GM19468 (cell line): ENCODE data around the gene SEC22C.

Source experiments
- ATAC-seq: cut with Tn5 transposase; IDR thresholded peaks from one replicate; pipeline ENCODE4 v1.9.1; 2021; ENCODE audit warnings: mild to moderate bottlenecking, moderate library complexity, moderate number of reproducible peaks; ENCODE audit not compliant: unreplicated experiment; ENCODE audit errors: extremely low read depth

SEC22C gene

GRCh38 chr3:42539871-42540714 is 41.7 kb downstream of the SEC22C start:
- ATAC-seq = no peak

DNA sequence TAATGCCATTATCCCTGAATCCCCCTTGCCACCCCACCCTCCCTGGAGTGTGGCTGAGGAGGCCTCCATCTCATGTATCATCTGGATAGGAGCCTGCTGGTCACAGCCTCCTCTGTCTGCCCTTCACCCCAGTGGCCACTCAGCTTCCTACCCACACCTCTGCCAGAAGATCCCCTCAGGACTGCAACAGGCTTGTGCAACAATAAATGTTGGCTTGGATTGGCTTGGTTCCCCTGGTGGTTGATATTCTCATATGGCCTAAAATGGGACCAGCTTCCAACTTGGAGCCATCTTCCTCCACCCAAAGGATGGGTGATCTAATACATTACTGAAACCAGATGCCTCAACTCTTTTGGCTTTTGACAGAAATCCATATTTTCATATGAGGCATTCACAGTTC is 44.4 kb downstream of the SEC22C start:
- ATAC-seq = no peak

DNA sequence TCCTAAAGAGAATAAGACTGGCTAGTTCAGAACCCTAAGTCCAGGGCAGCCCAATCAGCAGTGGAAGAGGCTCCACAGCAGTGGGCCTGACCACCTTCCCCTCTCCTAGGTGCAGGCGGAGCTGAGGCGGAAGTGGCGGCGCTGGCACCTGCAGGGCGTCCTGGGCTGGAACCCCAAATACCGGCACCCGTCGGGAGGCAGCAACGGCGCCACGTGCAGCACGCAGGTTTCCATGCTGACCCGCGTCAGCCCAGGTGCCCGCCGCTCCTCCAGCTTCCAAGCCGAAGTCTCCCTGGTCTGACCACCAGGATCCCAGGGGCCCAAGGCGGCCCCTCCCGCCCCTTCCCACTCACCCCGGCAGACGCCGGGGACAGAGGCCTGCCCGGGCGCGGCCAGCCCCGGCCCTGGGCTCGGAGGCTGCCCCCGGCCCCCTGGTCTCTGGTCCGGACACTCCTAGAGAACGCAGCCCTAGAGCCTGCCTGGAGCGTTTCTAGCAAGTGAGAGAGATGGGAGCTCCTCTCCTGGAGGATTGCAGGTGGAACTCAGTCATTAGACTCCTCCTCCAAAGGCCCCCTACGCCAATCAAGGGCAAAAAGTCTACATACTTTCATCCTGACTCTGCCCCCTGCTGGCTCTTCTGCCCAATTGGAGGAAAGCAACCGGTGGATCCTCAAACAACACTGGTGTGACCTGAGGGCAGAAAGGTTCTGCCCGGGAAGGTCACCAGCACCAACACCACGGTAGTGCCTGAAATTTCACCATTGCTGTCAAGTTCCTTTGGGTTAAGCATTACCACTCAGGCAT is 45.6 kb downstream of the SEC22C start:
- ATAC-seq = no peak

DNA sequence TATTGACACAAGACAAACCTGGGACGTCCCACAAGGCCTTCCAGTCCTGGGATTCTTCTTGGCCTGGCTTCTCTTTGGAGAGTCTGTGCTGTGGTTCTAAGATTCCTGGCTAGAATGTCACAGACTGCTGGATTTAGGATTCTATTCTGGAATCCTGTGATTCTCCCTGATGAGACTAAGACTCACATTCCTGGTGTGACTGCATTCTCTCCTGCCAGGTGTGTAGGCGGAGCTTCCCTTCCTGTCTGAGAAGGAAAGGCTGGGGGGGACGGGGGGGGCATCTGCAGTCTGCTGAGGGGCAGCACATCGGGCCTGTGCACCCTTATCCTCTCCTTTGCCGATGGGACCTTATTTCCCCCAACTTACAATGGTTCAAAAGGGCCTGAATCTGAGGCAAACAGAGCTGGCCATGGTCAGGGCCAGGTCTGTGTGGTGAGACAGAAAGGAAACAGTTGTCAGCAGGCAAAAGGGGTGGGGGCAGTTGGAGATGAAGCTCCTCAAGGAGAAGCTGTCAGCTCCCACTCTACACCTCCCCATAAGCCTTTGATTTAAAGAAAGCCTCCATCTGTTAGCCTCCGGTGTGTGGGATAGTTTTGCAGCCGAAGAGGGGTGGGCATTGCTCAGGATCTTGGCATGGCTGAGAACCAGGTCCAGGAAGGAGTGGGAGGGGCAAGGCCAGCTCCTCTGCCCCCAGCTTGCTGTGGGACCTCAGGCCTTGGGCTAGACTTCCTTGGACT is 48.4 kb downstream of the SEC22C start:
- ATAC-seq = no peak

GRCh38 chr3:42532229-42532628 is 49.5 kb downstream of the SEC22C start:
- no peak for ATAC-seq

- no peak for ATAC-seq
Measured at GRCh38 chr3:42531470-42531869, 50.3 kb downstream of the SEC22C start.

DNA sequence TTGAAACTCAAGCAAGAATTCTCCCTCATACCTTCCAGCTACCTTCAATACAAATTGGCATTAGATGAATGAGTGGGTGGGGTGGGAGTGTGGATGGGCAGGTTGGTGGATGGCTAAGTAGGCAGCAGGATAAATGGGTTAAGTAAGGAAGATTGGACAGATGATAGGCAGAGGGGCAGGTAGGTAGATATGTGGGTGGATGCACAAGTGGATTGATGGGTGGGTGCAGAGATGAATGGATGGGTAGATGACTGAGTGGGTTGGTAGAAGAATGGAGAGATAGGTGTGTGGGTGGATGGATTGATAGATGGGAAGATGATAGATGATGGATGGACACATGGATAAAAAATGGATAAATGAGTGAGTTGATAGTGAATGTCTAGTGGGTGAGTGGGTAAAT is 51.7 kb downstream of the SEC22C start:
- no peak for ATAC-seq

GRCh38 chr3:42529468-42529867 is 52.3 kb downstream of the SEC22C start:
- no peak for ATAC-seq

DNA sequence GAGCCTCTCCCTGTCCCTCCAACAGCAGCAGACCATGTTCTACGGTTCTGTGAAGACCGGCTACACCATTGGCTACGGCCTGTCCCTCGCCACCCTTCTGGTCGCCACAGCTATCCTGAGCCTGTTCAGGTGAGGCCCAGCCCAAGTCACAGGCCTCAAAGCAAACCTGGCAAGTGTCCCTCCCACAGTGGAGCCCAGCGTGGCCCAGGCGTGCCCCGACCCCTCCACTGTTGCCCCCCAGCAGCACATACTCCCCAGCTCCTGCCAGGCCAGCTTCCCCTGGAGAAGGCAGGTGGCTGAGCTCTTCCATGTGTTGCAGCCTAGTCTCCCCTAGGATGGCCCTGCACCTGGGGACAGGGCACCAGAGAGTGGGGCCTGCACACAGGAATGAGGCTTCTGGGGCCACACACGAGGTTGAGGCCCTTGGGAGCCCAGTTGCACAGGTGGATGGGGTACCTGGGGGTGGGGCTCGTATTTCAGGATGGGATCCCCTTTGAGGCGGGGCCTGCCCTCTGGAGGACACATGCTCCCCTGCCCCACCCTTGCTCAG is 54.3 kb downstream of the SEC22C start:
- ATAC-seq = no peak

- no peak for ATAC-seq
Measured at GRCh38 chr3:42526616-42527367, 55.0 kb downstream of the SEC22C start.

DNA sequence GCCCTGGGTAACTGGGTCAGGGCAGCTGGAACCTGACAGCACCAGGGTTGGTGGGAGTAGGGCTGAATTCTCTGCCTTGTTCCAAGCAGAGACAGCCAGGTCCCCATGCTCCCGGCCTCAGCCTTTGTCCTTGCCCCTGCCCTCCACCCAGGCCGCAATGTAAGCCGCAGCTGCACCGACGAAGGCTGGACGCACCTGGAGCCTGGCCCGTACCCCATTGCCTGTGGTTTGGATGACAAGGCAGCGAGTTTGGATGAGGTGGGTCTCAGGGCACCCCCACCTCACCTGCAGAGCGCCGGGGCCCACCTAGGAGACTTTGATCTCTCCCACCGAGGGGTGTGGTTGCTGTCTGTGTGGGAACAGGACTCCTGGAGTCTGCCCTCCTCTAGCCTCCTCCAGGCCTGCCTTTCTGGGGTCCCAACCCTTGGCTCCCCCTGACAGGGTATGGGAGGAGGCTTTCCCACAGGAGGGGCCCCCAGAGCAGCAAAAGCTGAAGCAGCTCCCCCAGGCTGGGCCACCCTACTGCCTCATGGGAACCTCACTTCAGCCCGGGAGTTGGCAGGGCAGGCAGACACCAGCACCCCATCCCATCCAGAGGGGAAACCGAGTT is 55.9 kb downstream of the SEC22C start:
- ATAC-seq = no peak

DNA sequence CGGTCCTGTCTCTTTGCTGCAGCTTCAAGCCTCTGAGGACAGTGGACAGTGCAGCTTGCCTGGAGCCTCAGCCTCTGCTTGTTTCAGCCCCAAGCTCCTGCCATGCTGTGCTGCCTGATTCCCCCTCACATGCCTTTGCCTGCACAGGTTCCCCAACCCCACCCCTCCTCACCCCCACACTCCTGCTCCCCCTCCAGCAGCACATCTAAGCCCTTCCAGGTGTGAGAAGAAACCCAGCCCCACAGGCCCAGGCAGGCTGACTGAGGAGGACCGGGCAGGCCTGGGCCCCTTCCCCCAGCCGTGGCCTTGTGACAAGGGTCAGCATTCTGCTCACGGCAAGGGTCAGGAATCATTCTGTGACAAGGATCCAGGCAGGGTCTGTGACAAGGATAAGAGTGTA is 56.6 kb downstream of the SEC22C start:
- ATAC-seq = no peak

DNA sequence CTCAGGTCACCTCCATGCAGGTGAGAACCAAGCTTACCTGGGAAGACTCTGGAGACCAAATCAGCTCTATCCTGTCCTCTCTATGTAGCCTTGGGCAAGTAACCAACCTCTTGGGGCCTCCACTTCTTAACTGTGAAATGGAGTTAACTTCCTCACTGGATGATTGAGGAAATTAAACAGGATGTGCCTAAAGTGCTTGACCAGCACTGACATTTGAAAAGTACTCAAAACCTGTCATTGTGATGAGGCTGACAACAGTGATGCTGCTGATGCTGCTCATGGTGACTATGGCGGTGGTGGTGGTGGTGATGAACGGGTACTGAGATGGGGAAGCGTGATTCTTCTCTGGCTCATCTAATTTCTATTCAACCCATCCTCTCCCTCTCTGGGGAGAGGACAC is 57.0 kb downstream of the SEC22C start:
- ATAC-seq = no peak

DNA sequence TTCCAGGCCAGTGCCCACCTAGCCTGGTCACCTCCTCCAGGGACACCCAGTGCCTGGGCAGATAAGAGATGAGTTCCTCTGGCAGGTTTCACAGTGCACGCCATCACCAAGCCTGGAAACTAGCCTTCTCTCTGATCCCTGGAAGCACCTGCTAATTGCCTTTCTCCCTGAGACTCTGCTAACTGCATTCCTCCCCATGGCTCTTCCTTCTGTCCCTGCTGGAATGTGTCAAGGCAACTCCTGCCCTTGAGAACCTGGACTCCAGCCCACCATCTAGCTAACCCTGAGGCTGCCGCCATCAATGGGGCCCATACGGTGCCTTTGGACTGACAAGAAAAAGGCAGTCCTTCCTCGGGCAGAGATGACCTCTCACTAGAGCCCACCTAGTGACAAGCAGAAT is 60.9 kb downstream of the SEC22C start:
- no peak for ATAC-seq

- no peak for ATAC-seq
Measured at GRCh38 chr3:42520336-42520735, 61.4 kb downstream of the SEC22C start.

GRCh38 chr3:42519568-42519962 is 62.2 kb downstream of the SEC22C start:
- no peak for ATAC-seq

- no peak for ATAC-seq
Measured at GRCh38 chr3:42518800-42519567, 62.8 kb downstream of the SEC22C start.

- ATAC-seq = no peak
Measured at GRCh38 chr3:42517117-42517516, 64.7 kb downstream of the SEC22C start.

DNA sequence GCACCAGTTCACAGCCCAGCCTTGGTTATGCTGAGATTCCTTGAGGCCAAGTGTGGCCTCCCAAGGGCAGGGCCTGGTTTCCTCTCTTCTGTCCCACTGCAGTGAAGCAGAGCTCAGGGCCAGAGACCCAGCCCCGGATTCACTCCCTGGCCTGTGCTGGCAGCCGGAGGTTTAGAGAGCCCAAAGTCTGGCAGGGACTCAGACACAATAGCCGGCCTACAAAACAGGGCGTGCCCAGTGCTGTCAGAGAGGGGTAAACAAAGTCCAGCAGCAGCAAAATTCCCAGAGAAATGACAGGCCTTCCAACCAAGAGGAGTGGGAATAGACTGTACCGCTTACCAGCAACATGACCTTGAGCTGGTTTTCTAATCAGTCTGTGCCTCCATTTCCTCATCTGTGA is 65.3 kb downstream of the SEC22C start:
- ATAC-seq = no peak
